HG03558 (cell line): ENCODE data around the gene PLS1.
A peak's percentile ranks its signal among the peaks of the same experiment; 100 is the strongest.
"Not testable (repeated sequence)": the region's sequence is repeated elsewhere in the genome, so short reads cannot be mapped to it uniquely, and the experiment has no call there.

ENCODE experiments used
- ATAC-seq: cut with Tn5 transposase; IDR thresholded peaks from one replicate; pipeline ENCODE4 v1.9.1; 2021; ENCODE audit warnings: moderate number of reproducible peaks; ENCODE audit not compliant: unreplicated experiment; ENCODE audit errors: extremely low read depth

PLS1 gene

GRCh38 chr3:142670120-142670519 lies 73.9 kb downstream of the PLS1 start:
- no peak for ATAC-seq

GRCh38 chr3:142676151-142676550 lies 80.0 kb downstream of the PLS1 start:
- ATAC-seq: no peak

GRCh38 chr3:142680710-142681109 lies 84.5 kb downstream of the PLS1 start:
- ATAC-seq: no peak

- no peak for ATAC-seq
Observed at GRCh38 chr3:142690613-142691012, 94.4 kb downstream of the PLS1 start.

- no peak for ATAC-seq
Observed at GRCh38 chr3:142691527-142691926, 95.3 kb downstream of the PLS1 start.

GRCh38 chr3:142693136-142693853 lies 97.1 kb downstream of the PLS1 start:
- no peak for ATAC-seq

GRCh38 chr3:142694225-142694624 lies 98.0 kb downstream of the PLS1 start:
- no peak for ATAC-seq

GRCh38 chr3:142705198-142705597 lies 109.0 kb downstream of the PLS1 start:
- ATAC-seq: no peak

GRCh38 chr3:142706321-142707127 lies 110.3 kb downstream of the PLS1 start:
- ATAC-seq: no peak

- ATAC-seq: no peak
Observed at GRCh38 chr3:142709207-142709606, 113.0 kb downstream of the PLS1 start.

GRCh38 chr3:142714882-142715281 lies 118.7 kb downstream of the PLS1 start:
- not testable (repeated sequence) for ATAC-seq

- no peak for ATAC-seq
Observed at GRCh38 chr3:142716102-142716501, 119.9 kb downstream of the PLS1 start.

GRCh38 chr3:142723665-142723967 lies 127.4 kb downstream of the PLS1 start:
- no peak for ATAC-seq

GRCh38 chr3:142723968-142724681 lies 127.9 kb downstream of the PLS1 start, which contains the start of gene TRPC1:
Gene TRPC1, plus strand, starts transcription at chr3:142724034. Its CDS starts 526 bp downstream, at chr3:142724560.
- ATAC-seq: peak; percentile 81

- no peak for ATAC-seq
Observed at GRCh38 chr3:142724682-142725356, 128.6 kb downstream of the PLS1 start.

GRCh38 chr3:142725357-142725739 lies 129.2 kb downstream of the PLS1 start:
- ATAC-seq: no peak

- ATAC-seq: no peak
Observed at GRCh38 chr3:142726017-142726416, 129.8 kb downstream of the PLS1 start.

- no peak for ATAC-seq
Observed at GRCh38 chr3:142732066-142732465, 135.9 kb downstream of the PLS1 start.

GRCh38 chr3:142734834-142735233 lies 138.6 kb downstream of the PLS1 start:
- ATAC-seq: no peak

GRCh38 chr3:142735462-142735861 lies 139.3 kb downstream of the PLS1 start:
- no peak for ATAC-seq

- no peak for ATAC-seq
Observed at GRCh38 chr3:142738396-142738795, 142.2 kb downstream of the PLS1 start.
